Stimulated activated CD8-positive, alpha-beta memory T cell treated with anti-CD3 and anti-CD28 coated beads, Interleukin-7, amount 100 ng/mL, for 4 hours (primary cell): ENCODE measurements around the gene DIP2C.
"Not testable (repeated sequence)": the region's sequence is repeated elsewhere in the genome, so short reads cannot be mapped to it uniquely, and the experiment has no call there.

Experiments used
- DNase-seq, 2 donors: peaks; one replicate each; pipeline ENCODE4 v3.0.0-alpha.2; 2020; ENCODE audit warnings: low read depth in 2 of 2

The DIP2C gene

DNA sequence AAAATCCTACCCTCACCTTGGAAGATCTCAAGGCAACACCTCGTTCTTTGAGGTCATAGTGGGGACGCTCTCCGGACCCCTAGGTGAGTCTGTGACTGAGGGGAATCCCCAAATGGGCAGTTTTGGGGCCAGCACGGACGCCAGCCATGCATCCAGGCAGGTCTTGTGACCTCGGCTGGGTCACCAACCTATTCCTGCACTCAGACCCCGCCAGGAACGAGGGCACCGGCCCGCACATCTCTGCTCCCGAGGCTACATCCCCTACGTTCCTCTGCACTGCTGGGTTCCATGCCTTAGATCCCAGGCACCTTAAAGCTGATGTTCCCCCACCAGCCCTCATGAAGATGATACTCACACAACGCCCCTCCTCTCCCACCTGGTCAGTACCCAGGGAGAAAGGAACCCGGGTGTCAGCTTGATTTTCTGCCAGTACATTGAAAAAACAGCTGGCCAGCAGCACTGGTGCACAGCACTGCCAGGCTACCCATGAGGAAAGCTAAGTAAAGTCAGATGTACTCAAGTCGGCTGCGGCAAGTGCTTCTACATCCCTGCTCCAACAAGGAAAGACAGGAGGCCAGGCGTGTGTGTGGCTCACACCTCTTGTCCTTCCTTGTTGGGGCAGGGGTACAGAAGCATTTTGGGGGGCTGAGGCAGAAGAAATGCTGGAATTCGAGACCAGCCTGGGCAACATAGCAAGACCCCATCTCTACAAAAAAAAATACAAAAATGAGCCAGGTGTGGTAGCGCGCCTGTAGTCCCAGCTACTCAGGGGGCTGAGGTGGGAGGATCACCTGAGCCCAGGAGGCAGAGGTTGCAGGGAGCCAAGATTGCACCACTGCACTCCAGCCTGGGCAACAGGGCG is 48.1 kb downstream of the DIP2C start:
- no peak for DNase-seq

DNA sequence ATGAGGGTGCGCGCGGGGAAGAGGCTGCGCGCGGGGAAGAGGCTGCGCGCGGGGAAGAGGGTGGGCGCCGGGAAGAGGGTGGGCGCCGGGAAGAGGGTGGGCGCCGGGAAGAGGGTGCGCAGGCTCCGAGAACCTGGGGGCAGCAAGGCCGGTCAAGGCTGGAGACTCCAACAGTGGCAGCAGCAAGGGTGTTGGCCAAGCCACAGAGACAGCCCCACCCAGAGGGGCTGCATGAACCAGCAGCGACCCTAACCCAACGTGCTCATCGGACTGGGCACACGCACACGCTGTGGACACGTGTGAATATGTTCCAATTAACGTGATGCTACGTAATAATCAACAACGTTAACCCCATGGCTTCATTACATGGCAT is 48.8 kb downstream of the DIP2C start:
- no peak for DNase-seq

- DNase-seq: no peak
Measured at GRCh38 chr10:639751-640672, 49.5 kb downstream of the DIP2C start.

DNA sequence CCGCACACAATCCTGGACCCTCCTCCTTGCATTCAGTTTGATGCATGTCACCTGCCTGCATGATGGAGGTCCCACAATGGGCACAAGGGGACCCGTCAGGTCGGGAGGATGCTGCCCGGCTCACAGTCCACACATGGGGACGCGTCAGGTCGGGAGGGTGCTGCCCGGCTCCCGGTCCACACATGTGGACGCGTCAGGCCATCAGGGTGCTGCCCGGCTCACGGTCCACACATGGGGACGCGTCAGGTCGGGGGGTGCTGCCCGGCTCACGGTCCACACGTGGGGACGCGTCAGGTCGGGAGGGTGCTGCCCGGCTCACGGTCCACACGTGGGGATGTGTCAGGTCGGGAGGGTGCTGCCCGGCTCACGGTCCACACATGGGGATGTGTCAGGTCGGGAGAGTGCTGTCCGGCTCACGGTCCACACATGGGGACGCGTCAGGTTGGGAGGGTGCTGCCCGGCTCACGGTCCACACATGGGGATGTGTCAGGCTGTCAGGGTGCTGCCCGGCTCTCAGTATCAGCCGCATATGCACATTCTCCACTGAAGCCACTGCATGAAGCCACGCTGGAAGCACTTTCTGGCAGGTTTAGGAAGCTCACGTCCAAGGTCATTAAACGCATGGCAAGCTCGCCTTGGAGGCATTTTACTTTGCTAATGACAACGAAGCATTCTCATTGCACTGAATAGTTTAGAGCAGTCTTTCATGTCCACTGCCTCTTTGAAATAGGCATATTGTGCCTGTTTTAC is 50.3 kb downstream of the DIP2C start:
- DNase-seq: no peak

GRCh38 chr10:637771-638195 is 51.7 kb downstream of the DIP2C start:
- DNase-seq: no peak

DNA sequence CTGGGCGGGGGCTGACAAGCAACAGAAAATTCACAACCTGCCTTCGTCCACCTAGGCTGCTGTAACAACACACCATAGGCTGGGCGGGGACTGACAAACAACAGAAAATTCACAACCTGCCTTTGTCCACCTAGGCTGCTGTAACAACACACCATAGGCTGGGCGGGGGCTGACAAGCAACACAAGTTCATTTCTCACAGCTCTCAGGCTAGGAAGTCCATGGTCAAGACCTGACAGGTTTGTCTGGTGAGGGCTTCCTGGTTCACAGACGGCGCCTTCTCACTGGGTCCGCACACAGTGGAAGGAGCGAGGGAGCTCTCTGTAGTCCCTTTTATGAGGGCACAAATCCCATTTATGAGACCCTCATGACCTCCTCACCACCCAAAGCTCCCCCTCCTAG is 52.2 kb downstream of the DIP2C start:
- DNase-seq: no peak

- DNase-seq: no peak
Measured at GRCh38 chr10:636769-637168, 52.7 kb downstream of the DIP2C start.

GRCh38 chr10:636016-636730 is 53.3 kb downstream of the DIP2C start:
- no peak for DNase-seq

DNA sequence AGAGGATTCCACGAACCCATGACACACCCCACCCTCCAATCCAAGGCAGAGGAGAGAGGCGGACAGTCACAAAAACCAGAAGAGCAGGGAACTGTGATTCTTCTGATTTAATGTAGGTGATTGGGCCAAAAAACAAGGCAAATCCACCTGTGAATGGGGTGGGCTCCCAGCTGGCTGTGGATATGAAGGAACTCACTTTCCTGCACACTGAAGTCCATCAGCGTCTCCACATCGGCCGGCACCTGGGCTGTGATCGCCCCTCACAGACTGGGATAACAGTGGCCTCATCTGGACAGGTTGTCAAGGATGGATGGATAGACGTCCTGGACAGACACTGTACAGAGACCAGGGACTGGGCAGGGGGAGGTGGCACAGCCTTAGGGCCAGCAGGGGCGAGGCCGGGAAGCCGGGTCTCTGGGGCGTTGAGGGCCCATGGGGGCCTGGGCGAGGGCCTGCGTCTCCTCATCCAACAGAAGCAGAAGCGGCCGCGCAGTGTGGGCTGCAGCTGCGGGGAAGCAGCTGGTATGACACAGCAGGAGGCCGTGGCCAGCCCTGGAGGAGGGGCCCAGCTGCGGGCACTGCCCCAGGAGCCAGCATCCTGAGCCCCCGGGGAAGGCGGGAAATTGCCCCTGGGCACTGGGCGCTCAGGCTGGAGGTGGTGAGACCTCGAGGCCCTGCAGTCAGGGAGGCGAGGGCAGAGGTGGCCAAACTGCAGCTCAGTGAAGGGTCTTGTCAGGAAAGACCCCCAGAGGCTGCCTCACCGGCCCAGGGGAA is 54.2 kb downstream of the DIP2C start:
- DNase-seq: no peak

DNA sequence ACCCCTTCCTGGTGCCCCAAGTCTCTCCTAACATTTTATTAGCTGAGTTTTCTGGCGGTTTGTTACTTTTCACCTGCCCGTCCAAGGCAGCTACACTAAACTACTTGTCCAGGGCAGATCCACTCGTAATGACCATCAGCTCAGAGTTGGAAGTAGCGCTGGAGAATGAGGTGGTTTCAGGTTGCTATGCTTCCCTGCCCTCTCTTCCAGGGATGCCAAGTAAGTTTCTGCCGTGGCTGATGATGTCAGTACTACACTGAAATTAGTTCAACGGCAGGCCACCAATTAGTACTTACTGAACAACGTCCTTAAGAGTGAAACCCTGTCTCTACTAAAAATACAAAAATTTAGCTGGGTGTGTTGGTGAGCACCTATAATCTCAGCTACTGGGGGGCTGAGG is 55.2 kb downstream of the DIP2C start:
- DNase-seq: no peak

- no peak for DNase-seq
Measured at GRCh38 chr10:633279-634245, 55.9 kb downstream of the DIP2C start.

DNA sequence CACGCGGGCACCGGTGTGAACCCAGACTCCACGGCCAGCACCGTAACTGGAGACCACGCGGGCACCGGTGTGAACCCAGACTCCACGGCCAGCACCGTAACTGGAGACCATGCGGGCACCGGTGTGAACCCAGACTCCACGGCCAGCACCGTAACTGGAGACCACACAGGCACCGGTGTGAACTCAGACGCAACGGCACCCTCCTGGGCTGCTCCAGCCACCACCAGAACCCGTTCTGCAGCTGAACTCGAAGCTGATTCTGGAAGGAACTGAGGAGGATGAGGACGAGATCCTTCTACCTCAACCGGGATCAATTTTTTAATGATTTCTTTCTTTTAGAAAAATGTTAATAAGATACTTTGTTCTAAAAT is 56.7 kb downstream of the DIP2C start:
- DNase-seq: not testable (repeated sequence)

DNA sequence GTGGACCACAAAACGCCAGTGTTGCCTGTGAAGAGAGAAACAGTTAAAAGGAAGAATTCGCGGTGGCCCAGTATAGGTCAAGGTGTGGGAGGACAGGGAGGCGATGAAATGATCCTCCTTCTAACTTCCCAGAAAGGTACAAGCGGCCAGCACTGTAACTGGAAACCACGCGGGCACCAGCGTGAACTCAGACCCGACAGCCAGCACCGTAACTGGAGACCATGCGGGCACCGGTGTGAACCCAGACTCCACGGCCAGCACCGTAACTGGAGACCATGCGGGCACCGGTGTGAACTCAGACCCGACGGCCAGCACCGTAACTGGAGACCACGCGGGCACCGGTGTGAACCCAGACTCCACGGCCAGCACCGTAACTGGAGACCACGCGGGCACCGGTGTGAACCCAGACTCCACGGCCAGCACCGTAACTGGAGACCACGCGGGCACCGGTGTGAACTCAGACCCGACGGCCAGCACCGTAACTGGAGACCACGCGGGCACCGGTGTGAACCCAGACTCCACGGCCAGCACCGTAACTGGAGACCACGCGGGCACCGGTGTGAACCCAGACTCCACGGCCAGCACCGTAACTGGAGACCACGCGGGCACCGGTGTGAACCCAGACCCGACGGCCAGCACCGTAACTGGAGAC is 57.2 kb downstream of the DIP2C start:
- DNase-seq: not testable (repeated sequence)

DNA sequence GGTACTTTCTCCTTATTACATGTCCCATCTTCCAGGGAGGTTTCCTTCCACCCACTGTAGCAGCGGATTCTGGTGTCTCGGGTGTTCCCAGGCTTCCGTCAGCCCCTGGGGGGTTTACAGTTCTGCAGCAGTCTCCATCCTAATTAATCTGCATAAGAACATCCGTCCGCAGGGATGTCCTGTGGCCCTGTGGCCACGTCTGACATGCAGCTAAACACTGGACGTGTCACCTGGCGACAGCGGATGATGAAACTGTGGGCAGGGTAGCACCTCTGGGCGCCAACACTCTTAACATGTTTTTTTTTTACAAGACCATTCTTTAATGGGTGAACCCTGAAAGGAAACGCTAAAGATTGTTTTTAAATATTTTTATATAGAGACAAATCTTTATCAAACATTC is 58.2 kb downstream of the DIP2C start:
- DNase-seq: no peak

DNA sequence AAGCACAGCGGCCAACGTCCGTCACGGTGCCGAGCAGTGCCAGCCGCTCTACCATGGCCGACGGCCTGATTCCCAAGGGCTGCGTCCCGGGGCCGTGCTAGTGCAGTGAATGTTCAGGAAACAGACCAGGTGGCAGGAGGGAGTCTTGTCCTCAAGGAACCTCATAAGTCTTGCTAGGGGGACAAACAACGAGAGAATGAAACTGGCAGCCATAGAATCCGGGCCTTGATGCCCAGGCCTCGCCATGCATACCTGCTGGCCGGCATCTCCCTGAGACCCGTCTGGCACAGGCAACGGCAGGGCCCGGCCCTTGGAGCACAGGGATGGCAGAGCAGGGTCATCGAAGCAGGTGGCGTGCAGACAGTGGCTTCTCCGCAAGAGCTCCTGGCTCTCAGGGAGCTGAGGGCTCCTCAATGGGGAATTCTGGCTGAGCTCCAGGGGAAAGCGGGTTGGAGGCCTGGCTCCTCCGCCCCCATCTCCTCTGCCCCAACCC is 58.8 kb downstream of the DIP2C start:
- DNase-seq: no peak

GRCh38 chr10:629186-629998 is 60.1 kb downstream of the DIP2C start:
- no peak for DNase-seq

GRCh38 chr10:628386-629045 is 61.0 kb downstream of the DIP2C start:
- no peak for DNase-seq
